Cerebellar nuclear complex (tissue), 1 donor: ENCODE data around the gene UEVLD.

ENCODE experiments used
- DNase-seq, 2 experiments: peaks; one replicate each; lab custom pipeline; 2025; lab: John Stamatoyannopoulos, UW

Gene UEVLD

DNA sequence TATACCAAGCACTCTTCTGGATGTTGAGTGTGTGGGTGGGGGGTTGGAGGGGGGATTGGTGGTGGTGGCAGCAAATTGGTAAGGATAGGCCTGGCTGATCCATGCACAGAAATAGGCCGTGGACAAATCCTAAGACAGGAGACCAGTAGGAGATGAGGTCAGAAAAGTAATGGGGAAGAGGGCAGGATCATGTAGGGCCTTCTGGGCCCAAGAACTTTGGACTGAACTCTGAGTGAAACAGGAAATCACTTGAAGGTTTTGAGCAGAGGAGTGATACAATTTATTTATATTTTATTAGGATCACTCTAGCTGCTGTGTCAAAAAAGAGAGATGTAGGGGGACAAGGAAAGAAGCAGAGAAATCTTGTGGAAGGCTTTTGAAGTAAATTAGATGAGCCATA, 90.5 kb downstream of the UEVLD start:
- no peak for DNase-seq

DNA sequence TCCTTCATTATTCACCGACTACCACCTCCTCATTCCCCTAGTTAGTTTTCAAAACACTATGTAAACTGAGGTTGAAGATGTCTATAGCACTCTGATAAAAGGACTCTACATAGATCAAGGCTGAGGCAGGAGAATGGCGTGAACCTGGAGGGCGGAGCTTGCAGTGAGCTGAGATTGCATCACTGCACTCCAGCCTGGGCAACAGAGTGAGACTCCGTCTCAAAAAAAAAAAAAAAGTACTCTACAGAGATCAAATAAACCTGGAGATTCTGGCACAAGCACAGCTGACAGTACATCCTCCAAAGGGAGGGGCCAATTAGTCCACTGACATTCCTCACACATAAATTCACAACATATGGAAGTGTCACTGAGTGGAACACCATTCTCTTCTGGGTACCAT, 92.8 kb downstream of the UEVLD start:
- DNase-seq, result no peak

DNA sequence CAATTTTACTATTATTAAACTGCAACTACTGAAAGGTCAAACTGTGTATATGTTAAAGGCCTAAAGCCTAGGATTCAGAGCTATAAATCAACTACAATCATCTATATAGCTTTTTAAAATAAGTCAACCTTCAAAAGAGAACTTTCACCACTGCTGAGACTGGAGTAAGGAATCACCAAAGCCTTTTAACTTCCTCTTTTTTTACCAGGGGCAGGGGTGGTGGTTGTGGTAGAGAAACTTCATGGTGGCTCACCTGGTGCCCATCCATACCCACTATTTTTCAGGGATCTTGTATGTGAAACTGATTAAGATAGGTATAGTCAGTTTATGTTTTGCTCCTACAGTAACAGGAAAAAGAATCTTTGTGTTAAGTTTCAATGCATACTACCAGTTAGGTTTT, 93.3 kb downstream of the UEVLD start:
- no peak for DNase-seq

DNA sequence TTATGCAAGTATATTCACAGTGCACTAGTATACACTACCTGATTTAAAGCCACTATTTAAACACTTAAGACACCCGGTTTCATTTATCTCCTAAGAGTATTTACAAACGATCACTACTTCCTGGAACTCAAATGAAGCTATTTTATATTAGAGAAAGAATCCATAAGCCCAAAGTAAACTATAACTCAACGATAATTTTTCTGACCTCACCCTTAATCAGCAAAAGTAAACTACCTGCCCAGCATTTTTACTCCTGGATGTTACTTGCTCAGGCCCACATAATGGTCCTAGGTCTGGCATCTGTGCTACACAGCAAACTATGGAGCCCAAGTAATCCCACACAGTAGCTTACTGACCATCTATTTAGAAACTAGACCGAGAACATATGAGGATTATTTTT, 95.2 kb downstream of the UEVLD start:
- no peak for DNase-seq

DNA sequence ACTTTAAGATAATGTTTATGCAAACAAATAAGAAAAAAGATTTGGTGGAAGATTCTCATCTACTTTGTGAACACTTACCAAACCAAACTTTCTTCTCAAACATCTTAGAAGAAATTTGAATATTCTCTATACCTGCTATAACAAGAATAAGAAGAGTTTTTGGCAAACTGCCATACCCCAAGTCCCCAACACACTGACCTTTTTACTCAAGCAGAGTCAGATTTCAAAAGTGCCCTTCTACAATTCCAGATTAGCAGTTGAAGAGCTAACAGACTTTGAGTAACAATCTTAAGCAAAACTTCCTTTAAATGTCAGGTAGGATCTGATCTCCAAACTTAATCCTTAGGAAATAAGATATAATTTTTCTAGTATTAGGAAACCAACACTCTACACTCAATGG, 95.6 kb downstream of the UEVLD start:
- no peak for DNase-seq

DNA sequence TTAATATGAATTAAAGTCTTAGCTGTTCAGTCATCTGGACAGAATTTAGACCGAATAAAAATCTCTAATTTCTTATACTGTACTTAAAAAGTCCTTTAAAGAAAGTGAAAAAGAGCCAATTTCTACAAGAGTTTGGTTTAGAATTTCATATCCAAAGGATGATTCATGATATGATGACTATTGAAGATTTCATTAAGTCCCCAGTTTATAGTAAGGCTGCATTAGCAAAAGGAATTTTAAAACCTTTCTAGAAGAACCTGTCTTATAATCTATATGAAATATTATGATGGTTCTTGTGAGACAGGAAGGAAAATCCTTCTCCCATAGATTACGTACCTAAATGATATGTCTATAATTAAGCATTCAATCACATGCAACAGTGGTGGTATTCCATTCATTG, 96.6 kb downstream of the UEVLD start:
- no peak for DNase-seq

DNA sequence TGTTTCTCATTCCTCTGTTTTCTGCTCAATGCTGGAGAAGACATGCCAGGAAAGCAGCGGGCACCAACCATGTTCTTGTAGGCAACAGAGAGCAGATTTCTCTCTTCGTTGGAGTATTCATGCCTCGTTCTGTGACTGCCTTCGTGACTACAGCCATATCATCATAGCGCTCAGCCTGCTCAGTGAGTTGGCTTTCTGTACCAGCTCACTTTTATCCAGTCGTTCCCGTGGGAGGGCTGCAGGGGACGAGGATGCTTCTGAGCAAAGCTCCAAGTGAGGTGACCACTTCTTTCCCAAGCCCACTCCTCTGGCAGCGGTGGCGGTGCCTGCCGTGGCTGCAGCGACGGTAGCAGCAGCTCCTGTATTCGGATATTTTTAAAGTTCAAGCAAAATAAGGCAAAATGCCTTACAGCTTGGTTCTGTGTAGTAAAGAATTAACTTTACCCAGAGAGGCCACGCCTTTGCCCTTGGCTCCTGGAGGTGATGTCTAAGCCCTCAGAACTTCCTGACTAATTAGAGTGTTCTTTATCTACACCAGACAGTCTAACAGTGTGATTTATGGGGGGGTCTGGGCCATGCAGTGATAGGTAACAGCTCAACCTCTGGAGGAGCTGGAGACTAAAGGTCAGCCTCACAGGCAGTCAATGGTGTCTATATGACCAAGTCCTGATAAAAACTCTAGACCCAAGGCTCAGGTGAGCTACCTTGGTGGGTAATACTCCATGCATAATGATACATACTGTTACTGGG, 97.6 kb downstream of the UEVLD start:
- DNase-seq, result no peak

DNA sequence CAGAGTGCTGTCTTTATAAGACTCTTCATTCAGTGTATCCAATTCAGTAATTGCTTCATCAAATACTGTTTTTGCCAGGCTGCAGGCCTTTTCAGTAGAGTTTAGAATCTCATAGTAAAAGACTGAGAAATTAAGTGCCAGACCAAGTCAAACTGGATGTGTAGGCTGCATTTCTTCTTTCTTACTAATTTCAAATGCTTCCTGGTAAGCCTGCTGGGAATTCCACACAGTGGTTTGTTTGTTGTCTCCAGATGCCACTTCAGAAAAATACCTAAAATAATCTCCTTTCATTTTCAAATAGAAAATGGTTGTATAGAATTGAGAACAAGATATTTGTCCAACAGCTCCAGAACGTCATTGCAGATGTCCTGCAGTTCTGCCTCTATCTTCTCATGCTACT, 98.2 kb downstream of the UEVLD start:
- no peak for DNase-seq

DNA sequence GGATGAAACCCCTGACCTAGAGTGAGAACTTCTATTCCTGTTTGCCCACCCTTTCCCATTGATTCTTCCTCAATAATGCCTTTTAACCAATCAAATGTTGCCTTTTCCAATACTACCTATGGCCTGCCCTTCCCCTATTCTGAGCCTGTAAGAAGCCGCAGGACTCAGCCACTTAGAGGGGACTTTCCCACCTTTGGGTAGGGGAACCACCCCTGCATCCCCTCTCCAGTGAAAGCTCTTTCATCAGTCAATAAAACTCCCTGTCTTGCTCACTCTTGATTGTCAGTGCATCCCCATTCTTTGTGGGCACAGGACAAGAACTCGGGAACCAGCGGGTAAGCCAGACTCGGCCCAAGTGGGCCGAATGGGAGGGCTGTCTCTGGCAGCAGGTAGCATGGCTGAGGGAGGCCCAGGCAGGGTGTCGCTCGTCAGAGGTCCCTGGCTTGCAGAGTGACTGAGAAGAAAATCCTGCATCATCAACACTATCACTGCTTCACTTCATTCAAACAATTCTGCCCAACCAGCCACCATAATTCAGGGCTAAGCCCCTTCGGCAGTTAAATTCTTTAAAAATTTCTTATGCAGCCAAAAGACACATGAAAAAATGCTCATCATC, 102.5 kb downstream of the UEVLD start:
- no peak for DNase-seq
